H1 (cell line): Measurements from ENCODE around the gene EML1. TPM values are rescaled to one million over a fixed set of nuclear protein-coding genes. Genes with fewer than 3 reads are reported as not detected.

Experiments
- CTCF ChIA-PET: fragments of 300-600 bp; sonication (Branson Sonifier 250); formaldehyde crosslinking; loops from one replicate; lab custom pipeline; 2021; ENCODE audit not compliant: partially characterized antibody; lab: Charles Lee
- POLR2A ChIA-PET: fragments of 300-600 bp; sonication (Branson Sonifier 250); formaldehyde crosslinking; loops from one replicate; lab custom pipeline; 2021; ENCODE audit warnings: inconsistent platforms; ENCODE audit not compliant: partially characterized antibody; lab: Charles Lee
- DNase-seq, 2 experiments: peaks; one replicate each; pipeline versions ENCODE4 v3.0.0 to v3.0.0-alpha.2; 2010 to 2022; ENCODE audit warnings: low spot score in 2 of 2, low read depth in 1 of 2, mixed read lengths in 1 of 2
- FAIRE-seq: peaks from 2 replicates; lab custom pipeline; 2011; peaks lifted over from hg19 to GRCh38; lab: Jason Lieb, UNC
- H2AFZ ChIP-seq: 2 replicates; pipeline ENCODE4 v1.8.1; 2012; ENCODE audit warnings: low read length, inconsistent platforms
- H2AK5ac ChIP-seq: 2 replicates; pipeline ENCODE4 v1.6.1; 2013; ENCODE audit warnings: low read depth, low read length
- H2BK120ac ChIP-seq: replicated peaks from 2 replicates; pipeline ENCODE3; 2013; ENCODE audit warnings: low read depth, low read length, inconsistent platforms
- H2BK12ac ChIP-seq: 2 replicates; pipeline ENCODE4 v1.6.1; 2013; ENCODE audit warnings: low read depth, low read length
- H2BK15ac ChIP-seq: 2 replicates; pipeline ENCODE4 v1.6.1; 2013; ENCODE audit warnings: low read length
- H2BK20ac ChIP-seq: 2 replicates; pipeline ENCODE4 v1.6.1; 2013; ENCODE audit warnings: low read length
- H2BK5ac ChIP-seq: 2 replicates; pipeline ENCODE4 v1.6.1; 2013; ENCODE audit warnings: low read depth, low read length
- H3K14ac ChIP-seq: 2 replicates; pipeline ENCODE4 v1.6.1; 2013; ENCODE audit warnings: inconsistent platforms; ENCODE audit not compliant: insufficient read length
- H3K18ac ChIP-seq: 2 replicates; pipeline ENCODE4 v1.6.1; 2013; ENCODE audit warnings: low read length; ENCODE audit errors: extremely low read depth
- H3K23ac ChIP-seq: 2 replicates; pipeline ENCODE4 v1.6.1; 2013; ENCODE audit warnings: inconsistent platforms; ENCODE audit not compliant: insufficient read length
- H3K23me2 ChIP-seq: 2 replicates; pipeline ENCODE4 v1.6.1; 2013; ENCODE audit warnings: low read depth, low read length
- H3K27ac ChIP-seq: 2 replicates; pipeline ENCODE4 v1.6.1; 2011; ENCODE audit warnings: low read depth, low read length, inconsistent platforms
- H3K27me3 ChIP-seq, 4 experiments: replicated peaks in 1 of 4; 1 replicate in 1 of 4; 2 replicates in 3 of 4; pipeline versions ENCODE4 v1.6.1 to v1.8.1; 2011 to 2013; ENCODE audit warnings: low read length in 3 of 4, mild to moderate bottlenecking in 3 of 4, inconsistent platforms in 2 of 4, mixed read lengths in 2 of 4, moderate library complexity in 1 of 4; ENCODE audit not compliant: control insufficient read depth in 3 of 4, insufficient read depth in 3 of 4; ENCODE audit errors: extremely low read depth in 1 of 4
- H3K36me3 ChIP-seq, 4 experiments: 2 replicates each; pipeline versions ENCODE4 v1.6.1 to v1.8.1; 2011 to 2013; ENCODE audit warnings: mild to moderate bottlenecking in 4 of 4, low read length in 3 of 4, moderate library complexity in 2 of 4, control low read depth in 1 of 4, inconsistent platforms in 1 of 4; ENCODE audit not compliant: insufficient read depth in 4 of 4, control insufficient read depth in 2 of 4
- H3K4ac ChIP-seq: replicated peaks from 2 replicates; pipeline ENCODE3; 2013; ENCODE audit warnings: low read length, low read depth, mixed read lengths, inconsistent platforms; ENCODE audit not compliant: insufficient read length
- H3K4me1 ChIP-seq, 4 experiments: replicated peaks in 1 of 4; 1 replicate in 1 of 4; 2 replicates in 3 of 4; pipeline versions ENCODE4 v1.6.1 to v1.8.1; 2011 to 2013; ENCODE audit warnings: low read length in 3 of 4, inconsistent platforms in 2 of 4, mixed read lengths in 1 of 4; ENCODE audit not compliant: insufficient read depth in 4 of 4, control insufficient read depth in 3 of 4
- H3K4me2 ChIP-seq, 2 experiments: 2 replicates each; pipeline versions ENCODE4 v1.6.1 to v1.8.1; 2011 to 2013; ENCODE audit warnings: low read depth in 2 of 2, low read length in 2 of 2, control low read depth in 1 of 2, inconsistent platforms in 1 of 2, mild to moderate bottlenecking in 1 of 2; ENCODE audit not compliant: insufficient read depth in 1 of 2
- H3K4me3 ChIP-seq, 4 experiments: fragments of 200-600, 300-600 bp in 1 of 4; sonication (generic), shearing (Covaris generic), sonication (Bioruptor Twin) in 1 of 4; 2 replicates each; pipeline versions ENCODE4 v1.5.1 to v1.8.1; 2011 to 2016; ENCODE audit warnings: low read length in 4 of 4, low read depth in 3 of 4, control low read depth in 2 of 4, inconsistent platforms in 2 of 4, mild to moderate bottlenecking in 2 of 4, mixed read lengths in 1 of 4, moderate library complexity in 1 of 4; ENCODE audit not compliant: insufficient read depth in 2 of 4; ENCODE audit errors: extremely low read depth in 1 of 4
- H3K56ac ChIP-seq: replicated peaks from 2 replicates; pipeline ENCODE3; 2013; ENCODE audit warnings: low read depth, mild to moderate bottlenecking, mixed read lengths, low read length, inconsistent platforms; ENCODE audit not compliant: insufficient read length
- H3K79me1 ChIP-seq: 2 replicates; pipeline ENCODE4 v1.6.1; 2013; ENCODE audit warnings: low read depth, low read length, control low read depth
- H3K79me2 ChIP-seq, 2 experiments: 2 replicates each; pipeline versions ENCODE4 v1.6.1 to v1.8.1; 2012 to 2013; ENCODE audit warnings: low read length in 2 of 2, mild to moderate bottlenecking in 2 of 2, inconsistent platforms in 1 of 2; ENCODE audit not compliant: insufficient read depth in 2 of 2, control insufficient read depth in 1 of 2
- H3K9ac ChIP-seq, 4 experiments: replicated peaks in 1 of 4; 1 replicate in 1 of 4; 2 replicates in 3 of 4; pipeline versions ENCODE4 v1.6.1 to v1.8.1; 2011 to 2013; ENCODE audit warnings: low read depth in 3 of 4, low read length in 3 of 4, control low read depth in 2 of 4, mild to moderate bottlenecking in 2 of 4, moderate library complexity in 2 of 4, inconsistent platforms in 1 of 4; ENCODE audit errors: extremely low read depth in 1 of 4
- H3K9me3 ChIP-seq, 2 experiments: 2 replicates each; pipeline versions ENCODE4 v1.6.1 to v1.8.1; 2012 to 2013; ENCODE audit warnings: mild to moderate bottlenecking in 2 of 2, moderate library complexity in 2 of 2, control low read depth in 1 of 2, inconsistent platforms in 1 of 2, low read depth in 1 of 2, low read length in 1 of 2, mixed read lengths in 1 of 2; ENCODE audit not compliant: insufficient read depth in 2 of 2
- H4K20me1 ChIP-seq, 2 experiments: replicated peaks in 1 of 2; 2 replicates each; pipeline versions ENCODE3 to v1.8.1; 2011 to 2013; ENCODE audit warnings: inconsistent platforms in 2 of 2, low read length in 2 of 2, mild to moderate bottlenecking in 1 of 2; ENCODE audit not compliant: insufficient read depth in 2 of 2, control insufficient read depth in 1 of 2
- H4K5ac ChIP-seq: 2 replicates; pipeline ENCODE4 v1.6.1; 2013; ENCODE audit warnings: low read length, low read depth, mixed read lengths, inconsistent platforms; ENCODE audit not compliant: insufficient read length
- H4K8ac ChIP-seq: 2 replicates; pipeline ENCODE4 v1.8.0; 2013; ENCODE audit warnings: mild to moderate bottlenecking, moderate library complexity, low read length, inconsistent platforms; ENCODE audit not compliant: insufficient read depth; ENCODE audit errors: extremely low read depth
- H4K91ac ChIP-seq: replicated peaks from 2 replicates; pipeline ENCODE3; 2013; ENCODE audit warnings: low read length, mixed read lengths, inconsistent platforms; ENCODE audit not compliant: insufficient read length
- ASH2L ChIP-seq: fragments of 200-600, 300-600 bp; sonication (generic); IDR thresholded peaks from one replicate; pipeline ENCODE4 v1.7.1; 2017; ENCODE audit warnings: low read length
- BACH1 ChIP-seq: IDR thresholded peaks from 2 replicates; pipeline ENCODE4 v1.6.1; 2012; ENCODE audit warnings: low read length, improper control_type of control experiment
- BRCA1 ChIP-seq: IDR thresholded peaks from 2 replicates; pipeline ENCODE4 v1.6.1; 2012; ENCODE audit warnings: low read depth, low read length, improper control_type of control experiment
- EGR1 ChIP-seq: IDR thresholded peaks from 2 replicates; pipeline ENCODE4 v1.6.1; 2011; ENCODE audit warnings: low read depth, low read length, borderline replicate concordance
- EZH2 ChIP-seq: fragments of 200-600 bp; sonication (generic); IDR thresholded peaks from 2 replicates; pipeline ENCODE4 v1.7.1; 2012; ENCODE audit warnings: low read depth, mild to moderate bottlenecking, moderate library complexity, low read length, inconsistent platforms; ENCODE audit not compliant: severe bottlenecking
- JUN ChIP-seq: IDR thresholded peaks from 2 replicates; pipeline ENCODE4 v1.6.1; 2011; ENCODE audit warnings: low read depth, mild to moderate bottlenecking, improper control_type of control experiment, low read length
- KDM4A ChIP-seq: IDR thresholded peaks from one replicate; pipeline ENCODE4 v1.7.1; 2012; ENCODE audit warnings: low read depth, mild to moderate bottlenecking, moderate library complexity, low read length, inconsistent platforms; ENCODE audit not compliant: severe bottlenecking
- MAFK ChIP-seq: IDR thresholded peaks from 2 replicates; pipeline ENCODE4 v1.6.1; 2012; ENCODE audit warnings: low read depth, mild to moderate bottlenecking, improper control_type of control experiment, low read length
- NANOG ChIP-seq: IDR thresholded peaks from 2 replicates; pipeline ENCODE4 v1.6.1; 2011; ENCODE audit warnings: low read length, low read depth, mild to moderate bottlenecking, inconsistent platforms; ENCODE audit not compliant: insufficient read depth, poor library complexity, severe bottlenecking
- NRF1 ChIP-seq: IDR thresholded peaks from 2 replicates; pipeline ENCODE4 v1.6.1; 2011; ENCODE audit warnings: mild to moderate bottlenecking, low read depth, low read length, improper control_type of control experiment
- POLR2A ChIP-seq, 2 experiments: IDR thresholded peaks; 1 replicate in 1 of 2; 2 replicates in 1 of 2; pipeline ENCODE4 v1.6.1; 2011; ENCODE audit warnings: low read depth in 2 of 2, low read length in 2 of 2, mild to moderate bottlenecking in 2 of 2; ENCODE audit errors: control extremely low read depth in 1 of 2
- RXRA ChIP-seq: IDR thresholded peaks from 2 replicates; pipeline ENCODE4 v1.6.1; 2011; ENCODE audit warnings: low read depth, mild to moderate bottlenecking, low read length, moderate library complexity; ENCODE audit not compliant: insufficient read depth
- TAF1 ChIP-seq: IDR thresholded peaks from 2 replicates; pipeline ENCODE4 v1.6.1; 2011; ENCODE audit warnings: mild to moderate bottlenecking, low read depth, low read length
- WGBS, 2 experiments: shearing (Covaris generic) in 1 of 2; methylation state at CpG; one replicate each; pipeline versions ENCODE4 v1.1.6 to v1.1.7; 2013 to 2015; ENCODE audit warnings: low lambda C conversion rate in 2 of 2, mixed read lengths in 2 of 2, inconsistent platforms in 1 of 2, low coverage in 1 of 2, missing lambda C conversion rate in 1 of 2; ENCODE audit not compliant: insufficient replicate concordance in 2 of 2, insufficient coverage in 1 of 2, insufficient read length in 1 of 2; ENCODE audit errors: extremely low coverage in 1 of 2, missing lambda C conversion rate in 1 of 2; 5-methylcytosine and 5-hydroxymethylcytosine counted together
- polyA plus RNA-seq, 7 experiments: library from polyadenylated mRNA; depleted of rRNA in 3 of 7; stranded (reverse) in 5 of 7; unstranded in 2 of 7; fragments of >200 nt in 5 of 7; fragments of 200-250 nt in 2 of 7; gene quantifications; 1 replicate in 5 of 7; 2 replicates in 1 of 7; 4 replicates in 1 of 7; pipeline versions ENCODE4 v1.2.1 to v1.2.3, GENCODE V29; 2011 to 2013; ENCODE audit warnings: missing spikeins in 2 of 7, mixed read lengths in 2 of 7
- total RNA-seq: library from RNA; stranded (reverse); fragmentation: NEBNext Ultra II Directional; extraction: Animal tissue kit (Norgen Biotek cat#: 25700); gene quantifications from 2 replicates; pipeline ENCODE4 v1.2.1, GENCODE V29; 2021

Gene EML1
- total and polyA plus RNA-seq, 2 of the 8 experiments (the other 6 are each of a cell fraction or from before 2014, with no cell fraction given), result 11.1 to 24.7 TPM

GRCh38 chr14:99785426-99785825 is 7.8 kb upstream of the EML1 start:
- H3K79me1 ChIP-seq, result no peaks in the 10 kb centered on the region
- FAIRE-seq (no peak), DNase-seq (no peak)
- 90% methylated on average over 9 of the region's 9 CpGs; no CpG with 5 or more reads in 1 of the 2 experiments for WGBS, 2 experiments
- no peaks in the 10 kb centered on the region for H3K27me3 ChIP-seq
- H2BK120ac ChIP-seq, result no peak overlapping the region
- no peaks in the 10 kb centered on the region for H3K79me2 ChIP-seq
- H2BK5ac ChIP-seq, result no peak overlapping the region
- ChIA-PET CTCF (interaction anchor here (0.6 to 1.1 kb wide), 2 partner anchors 55 to 113 kb away, joined by 3 read pairs; no protein-coding TSS in a partner anchor), POLR2A (no interaction called here)
- H3K23me2 ChIP-seq, result no peaks in the 10 kb centered on the region
- H3K23ac ChIP-seq, result no peak overlapping the region
- H3K27ac ChIP-seq, result no peak overlapping the region
- H3K4me3 ChIP-seq, result no peak overlapping the region
- no peak overlapping the region for H2BK20ac ChIP-seq
- H3K56ac ChIP-seq, result no peak overlapping the region
- no peak overlapping the region for H3K4ac ChIP-seq
- H3K4me1 ChIP-seq, result peaks cover 0 to 12% (median 0%) of the 10 kb centered on the region in 4 experiments; a peak in 2 of 7 replicates
- no peak for TF ChIP-seq EGR1
- no peak for TF ChIP-seq NRF1
- TF ChIP-seq RXRA, result no peak
- no peak for TF ChIP-seq EZH2
- no peak for TF ChIP-seq KDM4A
- no peak for TF ChIP-seq BRCA1
- no peak for TF ChIP-seq NANOG
- TF ChIP-seq JUN, result no peak
- no peak for TF ChIP-seq TAF1
- no peak for TF ChIP-seq ASH2L
- no peak for TF ChIP-seq MAFK
- TF ChIP-seq BACH1, result no peak
- TF ChIP-seq POLR2A (IDR thresholded peaks at IDR 0.05; ENCODE audit: control extremely low read depth in 1 of 2, low read depth in 2 of 2, low read length in 2 of 2), result no peak
- H3K36me3 ChIP-seq, result no peaks in the 10 kb centered on the region
- H2AFZ ChIP-seq, result no peak overlapping the region
- H3K4me2 ChIP-seq, result no peak overlapping the region
- H3K9ac ChIP-seq, result no peak overlapping the region
- H4K91ac ChIP-seq, result no peak overlapping the region
- no peak overlapping the region for H2BK15ac ChIP-seq
- no peaks in the 10 kb centered on the region for H3K9me3 ChIP-seq
- no peak overlapping the region for H3K14ac ChIP-seq
- no peaks in the 10 kb centered on the region for H4K20me1 ChIP-seq
- no peak overlapping the region for H2AK5ac ChIP-seq
- no peak overlapping the region for H4K5ac ChIP-seq
- H4K8ac ChIP-seq, result no peak overlapping the region
- H3K18ac ChIP-seq, result no peak overlapping the region
- no peak overlapping the region for H2BK12ac ChIP-seq
